ENCODE data around the gene SLF2. TPM values are rescaled to one million over a fixed set of nuclear protein-coding genes. Genes with fewer than 3 reads are reported as not detected.

Gene SLF2
- total and polyA plus RNA-seq, 9 of the 15 experiments (the other 6 are each of a cell fraction or from before 2014, with no cell fraction given): 1.7 to 18.4 (median 7.8) TPM

DNA sequence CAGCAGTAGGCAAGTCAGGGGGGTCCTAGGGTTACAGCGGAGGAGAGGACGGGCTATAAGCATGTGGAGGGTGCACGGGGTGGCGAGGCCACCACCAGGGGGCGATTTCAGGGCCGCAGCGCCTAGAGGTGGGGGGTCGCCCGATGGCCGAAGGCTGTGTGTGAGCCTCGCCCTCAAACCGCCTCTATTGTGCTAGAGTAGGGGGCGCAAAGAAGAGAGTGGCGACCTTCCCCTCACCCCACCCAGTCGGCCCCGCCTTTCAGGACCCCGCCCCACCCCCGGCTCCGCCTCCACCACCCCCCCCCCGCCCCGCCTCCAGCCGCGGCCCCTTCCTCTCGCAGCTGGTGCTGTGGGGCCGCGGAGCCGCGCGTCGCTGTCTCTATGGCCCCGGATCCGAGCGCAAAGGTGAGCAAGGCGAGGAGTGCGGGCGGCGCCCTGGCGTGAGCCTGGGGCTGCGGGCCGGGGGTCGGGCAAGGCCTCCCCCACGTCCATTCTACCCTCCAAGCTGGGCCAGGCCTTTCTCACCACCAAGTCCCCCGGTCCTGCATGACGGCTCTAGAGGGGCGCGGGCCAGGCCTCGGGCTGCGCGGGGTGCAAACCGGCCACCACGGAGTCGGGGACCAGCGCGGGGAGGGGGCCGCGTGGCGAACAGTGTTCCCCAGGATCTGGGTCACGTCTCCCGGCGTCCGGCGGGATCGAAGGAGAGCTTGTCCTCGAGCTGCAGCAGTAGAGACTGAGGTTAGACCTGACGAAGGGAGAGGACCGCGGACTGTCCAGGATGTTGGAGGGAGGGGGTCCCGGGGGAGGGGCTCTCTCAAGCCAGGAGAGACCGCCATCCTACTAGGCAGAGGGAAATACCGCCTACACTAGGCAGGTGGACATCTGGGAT lies 56.7 kb downstream of the SLF2 start, which contains the start of gene SEMA4G (continued):
- no peak for TF ChIP-seq CCNT2 (IDR thresholded peaks at IDR 0.05; ENCODE audit: borderline replicate concordance, extremely low read depth, insufficient read length, low read depth, low read length)
- TF ChIP-seq MTA2 (IDR thresholded peaks at IDR 0.05; ENCODE audit: low read depth): no peak
- no peak for TF ChIP-seq ZFP36 (IDR thresholded peaks at IDR 0.05; ENCODE audit: low read depth, low read length, partially characterized antibody)
- TF ChIP-seq NR2C1 (IDR thresholded peaks at IDR 0.05): no peak
- TF ChIP-seq NR2C1 (tag; IDR thresholded peaks at IDR 0.05): no peak
- TF ChIP-seq, protein P1, sequence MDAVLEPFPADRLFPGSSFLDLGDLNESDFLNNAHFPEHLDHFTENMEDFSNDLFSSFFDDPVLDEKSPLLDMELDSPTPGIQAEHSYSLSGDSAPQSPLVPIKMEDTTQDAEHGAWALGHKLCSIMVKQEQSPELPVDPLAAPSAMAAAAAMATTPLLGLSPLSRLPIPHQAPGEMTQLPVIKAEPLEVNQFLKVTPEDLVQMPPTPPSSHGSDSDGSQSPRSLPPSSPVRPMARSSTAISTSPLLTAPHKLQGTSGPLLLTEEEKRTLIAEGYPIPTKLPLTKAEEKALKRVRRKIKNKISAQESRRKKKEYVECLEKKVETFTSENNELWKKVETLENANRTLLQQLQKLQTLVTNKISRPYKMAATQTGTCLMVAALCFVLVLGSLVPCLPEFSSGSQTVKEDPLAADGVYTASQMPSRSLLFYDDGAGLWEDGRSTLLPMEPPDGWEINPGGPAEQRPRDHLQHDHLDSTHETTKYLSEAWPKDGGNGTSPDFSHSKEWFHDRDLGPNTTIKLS (IDR thresholded peaks at IDR 0.05; ENCODE audit: borderline replicate concordance, low read depth): peak; percentile 47; the same call in 1 of the 2 replicates
- TF ChIP-seq FIP1L1 (IDR thresholded peaks at IDR 0.05; ENCODE audit: low read depth, low read length, poor library complexity, severe bottlenecking): no peak
- no peak for TF ChIP-seq RNF2 (IDR thresholded peaks at IDR 0.05)
- no peak for TF ChIP-seq RCOR1 (IDR thresholded peaks at IDR 0.05; ENCODE audit: borderline replicate concordance in 1 of 2, low read depth in 2 of 2, low read length in 2 of 2)
- peak in 1 of 2 experiments; percentile 68; a peak in 2 of 4 replicates for TF ChIP-seq MAZ (CRISPR knock-in tag; conservative IDR thresholded peaks at IDR 0.05 in 1 of 2, IDR thresholded peaks at IDR 0.05 in 1 of 2)
- TF ChIP-seq, protein P2, sequence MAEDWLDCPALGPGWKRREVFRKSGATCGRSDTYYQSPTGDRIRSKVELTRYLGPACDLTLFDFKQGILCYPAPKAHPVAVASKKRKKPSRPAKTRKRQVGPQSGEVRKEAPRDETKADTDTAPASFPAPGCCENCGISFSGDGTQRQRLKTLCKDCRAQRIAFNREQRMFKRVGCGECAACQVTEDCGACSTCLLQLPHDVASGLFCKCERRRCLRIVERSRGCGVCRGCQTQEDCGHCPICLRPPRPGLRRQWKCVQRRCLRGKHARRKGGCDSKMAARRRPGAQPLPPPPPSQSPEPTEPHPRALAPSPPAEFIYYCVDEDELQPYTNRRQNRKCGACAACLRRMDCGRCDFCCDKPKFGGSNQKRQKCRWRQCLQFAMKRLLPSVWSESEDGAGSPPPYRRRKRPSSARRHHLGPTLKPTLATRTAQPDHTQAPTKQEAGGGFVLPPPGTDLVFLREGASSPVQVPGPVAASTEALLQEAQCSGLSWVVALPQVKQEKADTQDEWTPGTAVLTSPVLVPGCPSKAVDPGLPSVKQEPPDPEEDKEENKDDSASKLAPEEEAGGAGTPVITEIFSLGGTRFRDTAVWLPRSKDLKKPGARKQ (CRISPR knock-in tag; IDR thresholded peaks at IDR 0.05): no peak
- TF ChIP-seq JUND (IDR thresholded peaks at IDR 0.05; ENCODE audit: borderline replicate concordance, low read depth, low read length): no peak
- no peak for TF ChIP-seq JUND (tag; IDR thresholded peaks at IDR 0.05; ENCODE audit: borderline replicate concordance, low read depth, low read length)
- TF ChIP-seq ZFPM2 (CRISPR knock-in tag; IDR thresholded peaks at IDR 0.05): no peak
- TF ChIP-seq ZFP30 (CRISPR knock-in tag; IDR thresholded peaks at IDR 0.05; ENCODE audit: borderline replicate concordance): no peak
- no peak for TF ChIP-seq HNRNPUL1 (IDR thresholded peaks at IDR 0.05; ENCODE audit: low read length)
- TF ChIP-seq, protein P3, sequence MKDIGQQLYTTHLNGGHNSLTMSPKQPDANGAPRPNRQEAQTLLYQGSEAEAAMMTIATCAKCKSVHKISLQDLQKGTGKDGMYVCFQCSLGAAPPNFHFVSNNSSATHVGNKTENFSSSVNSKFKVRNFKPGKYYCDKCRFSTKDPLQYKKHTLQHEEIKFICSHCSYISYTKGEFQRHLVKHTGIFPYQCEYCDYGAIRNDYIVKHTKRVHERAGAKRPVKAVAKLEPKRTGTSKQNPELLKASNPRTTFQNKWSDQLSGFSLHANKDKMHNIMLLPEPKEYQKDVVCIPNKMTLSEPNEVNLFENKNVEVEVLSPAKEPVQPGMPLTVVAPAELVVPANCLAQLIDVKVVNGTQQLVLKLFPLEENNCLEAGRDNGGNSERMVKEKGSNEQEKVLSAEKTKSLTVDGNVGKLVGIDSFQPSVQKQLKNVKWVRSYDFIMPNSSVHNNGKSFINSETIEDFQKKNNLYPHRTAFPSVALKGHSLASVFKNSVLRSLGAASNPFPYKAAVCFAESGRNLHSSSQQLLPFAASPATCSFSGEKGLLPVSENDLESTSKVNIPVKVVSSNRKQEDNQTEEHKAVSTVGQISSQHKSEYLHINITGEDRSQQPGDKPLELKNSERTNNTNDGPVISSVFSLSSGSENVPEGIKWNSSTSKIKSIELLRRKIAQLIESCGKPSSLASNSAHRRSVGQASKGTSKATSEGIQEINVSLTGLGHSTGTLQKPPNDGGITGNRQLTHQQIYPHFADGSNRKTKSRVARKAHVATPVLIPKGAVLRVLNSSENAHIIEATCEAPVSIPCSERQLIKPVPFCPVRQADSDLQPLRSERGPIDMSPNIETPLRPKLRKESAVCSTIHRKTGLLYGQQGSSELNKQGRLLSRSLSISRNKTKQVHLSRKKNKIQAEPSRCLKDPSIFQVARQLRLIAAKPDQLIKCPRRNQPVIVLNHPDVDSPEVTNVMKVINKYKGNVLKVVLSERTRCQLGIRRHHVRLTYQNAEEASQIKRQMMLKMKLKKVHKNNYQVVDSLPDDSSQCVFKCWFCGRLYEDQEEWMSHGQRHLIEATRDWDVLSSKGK (CRISPR knock-in tag; IDR thresholded peaks at IDR 0.05): no peak
